Stimulated activated CD8-positive, alpha-beta memory T cell treated with anti-CD3 and anti-CD28 coated beads, Interleukin-4, amount 100 ng/mL, for 24 hours (primary cell): ENCODE results near the gene NAA35.
"Not testable (repeated sequence)": the region's sequence is repeated elsewhere in the genome, so short reads cannot be mapped to it uniquely, and the experiment has no call there.

Experiments used
- DNase-seq: peaks from one replicate; pipeline ENCODE4 v3.0.0-alpha.2; 2020; ENCODE audit warnings: low read depth

Gene NAA35

GRCh38 chr9:86034863-86035734 is 94.2 kb downstream of the NAA35 start:
- no peak for DNase-seq

- no peak for DNase-seq
These were observed 95.0 kb downstream of the NAA35 start for GRCh38 chr9:86035827-86036440.

GRCh38 chr9:86036555-86036954 is 95.6 kb downstream of the NAA35 start:
- DNase-seq: no peak

- no peak for DNase-seq
These were observed 99.3 kb downstream of the NAA35 start for GRCh38 chr9:86039991-86040860.

GRCh38 chr9:86040861-86041155 is 99.9 kb downstream of the NAA35 start:
- DNase-seq: no peak

GRCh38 chr9:86041311-86041741 is 100.4 kb downstream of the NAA35 start:
- no peak for DNase-seq

GRCh38 chr9:86042199-86042978 is 101.4 kb downstream of the NAA35 start:
- DNase-seq: no peak

GRCh38 chr9:86043586-86043985 is 102.6 kb downstream of the NAA35 start:
- DNase-seq: no peak

GRCh38 chr9:86043999-86044398 is 103.1 kb downstream of the NAA35 start:
- no peak for DNase-seq

GRCh38 chr9:86045654-86046053 is 104.7 kb downstream of the NAA35 start:
- no peak for DNase-seq

- no peak for DNase-seq
These were observed 105.2 kb downstream of the NAA35 start for GRCh38 chr9:86046071-86046636.

- no peak for DNase-seq
These were observed 106.0 kb downstream of the NAA35 start for GRCh38 chr9:86046930-86047341.

- no peak for DNase-seq
These were observed 106.4 kb downstream of the NAA35 start for GRCh38 chr9:86047361-86047760.

GRCh38 chr9:86048018-86048742 is 107.2 kb downstream of the NAA35 start:
- not testable (repeated sequence) for DNase-seq

- no peak for DNase-seq
These were observed 111.9 kb downstream of the NAA35 start for GRCh38 chr9:86052556-86053468.

- no peak for DNase-seq
These were observed 113.7 kb downstream of the NAA35 start for GRCh38 chr9:86054695-86055094.

GRCh38 chr9:86057491-86057890 is 116.5 kb downstream of the NAA35 start:
- DNase-seq: no peak

GRCh38 chr9:86061972-86062739 is 121.2 kb downstream of the NAA35 start:
- DNase-seq: no peak
